ENCODE measurements around the gene CDH4. TPM values are rescaled to one million over a fixed set of nuclear protein-coding genes. Genes with fewer than 3 reads are reported as not detected.

CDH4 gene
- total RNA-seq, 2 experiments from 2014 or later = not detected

GRCh38 chr20:61609461-61609860 lies 357.4 kb downstream of the CDH4 start:
- Histone ChIP-seq H3K4me3 (ENCODE audit: low read depth, low read length, poor library complexity, severe bottlenecking) (no peak overlapping the region), H3K27ac (ENCODE audit: low read depth, low read length, poor library complexity, severe bottlenecking) (no peak overlapping the region), H3K4me1 (ENCODE audit: insufficient read depth, low read length, poor library complexity, severe bottlenecking) (no peaks in the 10 kb centered on the region), H4K20me1 (ENCODE audit: insufficient read depth, low read length) (no peaks in the 10 kb centered on the region), H3K36me3 (ENCODE audit: insufficient read depth, low read length) (no peaks in the 10 kb centered on the region), H3K79me2 (ENCODE audit: insufficient read depth, low read depth, low read length) (no peaks in the 10 kb centered on the region), H3K9me3 (ENCODE audit: low read length) (no peaks in the 10 kb centered on the region), H2AFZ (ENCODE audit: low read length) (no peak overlapping the region), H3K9me2 (ENCODE audit: insufficient read depth, low read length) (no peaks in the 10 kb centered on the region), H3K4me2 (ENCODE audit: low read length) (no peak overlapping the region)
- no TSS peak for BruUV-seq (replicated peaks)
- intact Hi-C loops (cut with micrococcal nuclease; ENCODE audit: unreplicated experiment) = no loop called here
- DNase-seq (ENCODE audit: low spot score) = no peak
- POLR2A ChIA-PET = no interaction called here
- TF ChIP-seq CTCF (conservative IDR thresholded peaks at IDR 0.05; ENCODE audit: low read length) = no peak
- no peak for TF ChIP-seq EZH2phosphoT487 (IDR thresholded peaks at IDR 0.05; ENCODE audit: borderline replicate concordance, low read depth, low read length)
- CTCF ChIA-PET (ENCODE audit: unreplicated experiment) = no interaction called here

GRCh38 chr20:61611401-61612180 lies 359.5 kb downstream of the CDH4 start:
- ChIA-PET CTCF (ENCODE audit: unreplicated experiment) (no interaction called here), POLR2A (no interaction called here)
- Histone ChIP-seq H3K27ac (ENCODE audit: low read depth, low read length, poor library complexity, severe bottlenecking) (no peak overlapping the region), H3K9me3 (ENCODE audit: low read length) (no peaks in the 10 kb centered on the region), H3K79me2 (ENCODE audit: insufficient read depth, low read depth, low read length) (no peaks in the 10 kb centered on the region), H3K9me2 (ENCODE audit: insufficient read depth, low read length) (no peaks in the 10 kb centered on the region), H4K20me1 (ENCODE audit: insufficient read depth, low read length) (no peaks in the 10 kb centered on the region), H2AFZ (ENCODE audit: low read length) (no peak overlapping the region), H3K4me1 (ENCODE audit: insufficient read depth, low read length, poor library complexity, severe bottlenecking) (no peaks in the 10 kb centered on the region), H3K36me3 (ENCODE audit: insufficient read depth, low read length) (no peaks in the 10 kb centered on the region), H3K4me3 (ENCODE audit: low read depth, low read length, poor library complexity, severe bottlenecking) (no peak overlapping the region), H3K4me2 (ENCODE audit: low read length) (no peak overlapping the region)
- no TSS peak for BruUV-seq (replicated peaks)
- intact Hi-C loops (cut with micrococcal nuclease; ENCODE audit: unreplicated experiment) = no loop called here
- DNase-seq (ENCODE audit: low spot score) = no peak
- TF ChIP-seq EZH2phosphoT487 (IDR thresholded peaks at IDR 0.05; ENCODE audit: borderline replicate concordance, low read depth, low read length) (no peak), CTCF (conservative IDR thresholded peaks at IDR 0.05; ENCODE audit: low read length) (no peak)

DNA sequence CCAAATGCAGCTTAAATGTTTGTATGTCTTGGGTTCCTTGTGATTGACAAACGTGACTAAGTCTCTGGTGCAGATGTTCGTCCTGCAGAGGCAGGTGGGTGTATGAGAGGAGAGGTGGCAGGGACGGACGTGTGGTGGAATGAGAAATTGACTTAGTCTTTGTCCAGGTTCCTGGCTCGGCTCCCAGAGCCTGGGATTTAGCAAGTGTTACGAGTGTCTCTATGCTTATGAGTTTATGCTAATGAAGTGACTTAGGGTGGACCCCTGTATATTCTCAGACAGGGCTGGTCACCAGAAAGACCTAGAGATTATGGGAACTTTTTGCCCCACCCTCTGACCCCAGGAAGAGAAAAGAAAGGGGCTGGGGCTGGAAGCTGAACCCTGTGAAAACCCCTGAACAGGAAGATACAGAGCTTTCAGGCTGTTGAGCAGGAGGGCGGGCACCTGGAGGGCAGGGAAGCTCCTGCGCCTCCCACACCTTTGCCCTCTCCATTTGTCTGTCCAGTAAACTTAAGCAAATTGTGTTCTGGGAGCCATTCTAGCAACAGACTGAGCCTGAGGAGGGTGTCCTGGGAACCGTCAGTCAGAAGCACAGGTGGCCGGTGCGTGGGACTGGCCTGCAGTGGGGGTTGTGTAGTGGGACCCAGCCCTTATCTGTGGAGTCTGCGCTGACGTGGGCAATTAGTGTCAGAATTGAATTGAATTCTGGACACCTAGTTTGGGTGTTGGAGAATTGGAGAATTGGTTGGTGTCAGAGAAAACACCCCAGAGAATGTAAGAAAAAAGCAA lies 362.1 kb downstream of the CDH4 start:
- Histone ChIP-seq H3K4me1 (ENCODE audit: insufficient read depth, low read length, poor library complexity, severe bottlenecking) (no peaks in the 10 kb centered on the region), H3K9me3 (ENCODE audit: low read length) (no peaks in the 10 kb centered on the region), H3K4me3 (ENCODE audit: low read depth, low read length, poor library complexity, severe bottlenecking) (no peak overlapping the region), H3K36me3 (ENCODE audit: insufficient read depth, low read length) (no peaks in the 10 kb centered on the region), H3K79me2 (ENCODE audit: insufficient read depth, low read depth, low read length) (no peaks in the 10 kb centered on the region), H3K9me2 (ENCODE audit: insufficient read depth, low read length) (no peaks in the 10 kb centered on the region), H2AFZ (ENCODE audit: low read length) (no peak overlapping the region), H3K4me2 (ENCODE audit: low read length) (no peak overlapping the region), H4K20me1 (ENCODE audit: insufficient read depth, low read length) (no peaks in the 10 kb centered on the region), H3K27ac (ENCODE audit: low read depth, low read length, poor library complexity, severe bottlenecking) (no peak overlapping the region)
- BruUV-seq (replicated peaks) = no TSS peak
- CTCF ChIA-PET (ENCODE audit: unreplicated experiment) = no interaction called here
- no peak for DNase-seq (ENCODE audit: low spot score)
- POLR2A ChIA-PET = interaction anchor here (0.7 kb wide), 2 partner anchors 105 to 374 kb away, joined by 3 read pairs; no protein-coding TSS in a partner anchor
- intact Hi-C loops (cut with micrococcal nuclease; ENCODE audit: unreplicated experiment) = no loop called here
- TF ChIP-seq CTCF (conservative IDR thresholded peaks at IDR 0.05; ENCODE audit: low read length) = no peak
- TF ChIP-seq EZH2phosphoT487 (IDR thresholded peaks at IDR 0.05; ENCODE audit: borderline replicate concordance, low read depth, low read length) = no peak

All from OCI-LY7 (cell line).